Measurements from ENCODE around the gene EDAR. TPM values are rescaled to one million over a fixed set of nuclear protein-coding genes. Genes with fewer than 3 reads are reported as not detected.

The EDAR gene
- total RNA-seq, 4 donors from 2014 or later: not detected

DNA sequence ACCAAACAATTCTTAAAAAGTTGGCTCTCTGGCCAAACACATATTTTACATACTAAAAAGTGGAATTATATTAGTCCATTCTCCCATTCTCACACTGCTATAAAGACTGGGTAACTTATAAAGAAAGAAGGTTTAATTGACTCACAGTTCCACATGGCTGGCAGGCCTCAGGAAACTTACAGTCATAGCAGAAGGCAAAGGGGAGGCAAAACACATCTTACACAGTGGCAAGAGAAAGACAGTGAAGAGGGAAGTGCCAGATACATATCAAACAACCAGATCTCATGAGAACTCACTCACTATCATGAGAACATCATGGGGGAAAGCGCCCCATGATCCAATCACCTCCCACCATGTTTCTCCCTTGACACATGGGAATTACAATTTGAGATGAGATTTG, 42.6 kb downstream of the EDAR start:
- Histone ChIP-seq H3K4me1 (no peaks in the 10 kb centered on the region), H3K27me3 (no peaks in the 10 kb centered on the region), H3K36me3 (no peaks in the 10 kb centered on the region), H3K27ac (no peak overlapping the region), H3K9me3 (no peaks in the 10 kb centered on the region), H3K4me3 (no peak overlapping the region)
- no peak for DNase-seq
- no peak for TF ChIP-seq POLR2A (IDR thresholded peaks at IDR 0.05)
- TF ChIP-seq, protein P1, sequence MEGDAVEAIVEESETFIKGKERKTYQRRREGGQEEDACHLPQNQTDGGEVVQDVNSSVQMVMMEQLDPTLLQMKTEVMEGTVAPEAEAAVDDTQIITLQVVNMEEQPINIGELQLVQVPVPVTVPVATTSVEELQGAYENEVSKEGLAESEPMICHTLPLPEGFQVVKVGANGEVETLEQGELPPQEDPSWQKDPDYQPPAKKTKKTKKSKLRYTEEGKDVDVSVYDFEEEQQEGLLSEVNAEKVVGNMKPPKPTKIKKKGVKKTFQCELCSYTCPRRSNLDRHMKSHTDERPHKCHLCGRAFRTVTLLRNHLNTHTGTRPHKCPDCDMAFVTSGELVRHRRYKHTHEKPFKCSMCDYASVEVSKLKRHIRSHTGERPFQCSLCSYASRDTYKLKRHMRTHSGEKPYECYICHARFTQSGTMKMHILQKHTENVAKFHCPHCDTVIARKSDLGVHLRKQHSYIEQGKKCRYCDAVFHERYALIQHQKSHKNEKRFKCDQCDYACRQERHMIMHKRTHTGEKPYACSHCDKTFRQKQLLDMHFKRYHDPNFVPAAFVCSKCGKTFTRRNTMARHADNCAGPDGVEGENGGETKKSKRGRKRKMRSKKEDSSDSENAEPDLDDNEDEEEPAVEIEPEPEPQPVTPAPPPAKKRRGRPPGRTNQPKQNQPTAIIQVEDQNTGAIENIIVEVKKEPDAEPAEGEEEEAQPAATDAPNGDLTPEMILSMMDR (IDR thresholded peaks at IDR 0.05 in 4 of 5, conservative IDR thresholded peaks at IDR 0.05 in 1 of 5): no peak
- intact Hi-C loops (cut with DNase I; ENCODE audit: low total_unique reads): no loop called here
- in situ Hi-C loops (cut with MboI; ENCODE audit: low sequenced_read_pairs in 4 of 4): no loop called here
- ATAC-seq: no peak

DNA sequence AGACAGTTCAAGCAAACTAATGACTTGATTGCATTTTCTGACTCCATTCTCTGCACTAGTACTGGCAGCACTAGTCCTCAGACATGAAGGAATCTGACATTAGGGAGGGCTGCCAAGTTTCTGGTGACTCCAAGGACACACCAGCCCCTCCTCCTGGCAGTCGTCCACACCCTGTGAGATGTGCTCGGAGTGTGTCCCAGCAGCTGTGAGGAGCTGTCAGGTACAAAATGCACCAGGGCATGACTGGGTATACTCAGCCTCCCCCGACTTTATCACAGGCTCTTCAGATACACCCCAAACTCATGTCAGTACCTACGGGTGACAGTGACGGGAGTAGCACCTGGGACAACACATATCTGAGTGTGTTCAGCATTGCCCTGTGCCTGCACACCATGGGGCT, 43.1 kb downstream of the EDAR start:
- ATAC-seq: no peak
- in situ Hi-C loops (cut with MboI; ENCODE audit: low sequenced_read_pairs in 4 of 4) (no loop called here), intact Hi-C loops (cut with DNase I; ENCODE audit: low total_unique reads) (no loop called here)
- Histone ChIP-seq H3K27ac (no peak overlapping the region), H3K27me3 (no peaks in the 10 kb centered on the region), H3K4me1 (no peaks in the 10 kb centered on the region), H3K9me3 (no peaks in the 10 kb centered on the region), H3K4me3 (no peak overlapping the region), H3K36me3 (no peaks in the 10 kb centered on the region)
- TF ChIP-seq, protein P1 (IDR thresholded peaks at IDR 0.05 in 4 of 5, conservative IDR thresholded peaks at IDR 0.05 in 1 of 5): no peak
- no peak for TF ChIP-seq POLR2A (IDR thresholded peaks at IDR 0.05)
- DNase-seq: no peak

DNA sequence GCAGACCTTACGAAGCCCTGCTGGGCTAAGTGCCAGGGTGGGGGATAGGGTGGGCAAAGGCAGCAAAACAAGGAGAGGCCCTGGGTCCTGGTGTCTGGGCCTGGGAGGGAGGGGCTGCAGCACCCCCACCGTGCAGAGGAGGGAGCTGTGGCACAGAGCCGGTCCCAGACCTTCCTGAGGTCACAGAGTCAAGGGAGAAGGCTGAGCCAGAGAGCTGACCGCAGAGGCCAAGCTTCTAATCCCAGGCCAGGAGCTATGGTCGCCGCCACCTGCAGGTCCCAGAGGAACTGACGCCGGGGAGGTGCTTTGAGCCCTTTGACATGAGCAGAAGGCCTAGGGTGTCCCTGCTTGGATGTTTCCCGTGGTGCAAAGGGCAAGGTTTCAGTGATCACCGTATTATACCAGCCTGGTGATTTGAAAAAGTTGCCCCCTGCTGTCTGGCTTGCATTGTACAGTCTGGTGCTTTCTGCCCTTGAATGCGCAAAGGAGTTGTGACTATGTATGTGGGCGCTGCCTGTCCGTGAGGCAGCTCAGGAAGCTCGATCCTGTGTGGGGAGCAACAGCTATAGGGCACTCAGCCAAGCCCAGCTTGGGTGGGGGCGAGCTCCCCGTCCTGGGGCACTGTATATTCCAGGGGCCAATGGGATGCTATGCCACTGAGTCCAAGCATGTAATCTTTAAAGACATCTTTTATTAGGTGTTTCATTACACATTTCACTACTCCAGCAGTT, 44.3 kb downstream of the EDAR start:
- Histone ChIP-seq H3K36me3 (no peaks in the 10 kb centered on the region), H3K9me3 (no peaks in the 10 kb centered on the region), H3K27ac (no peak overlapping the region), H3K4me3 (no peak overlapping the region), H3K4me1 (no peaks in the 10 kb centered on the region), H3K27me3 (no peaks in the 10 kb centered on the region)
- no peak for TF ChIP-seq POLR2A (IDR thresholded peaks at IDR 0.05)
- TF ChIP-seq, protein P1 (IDR thresholded peaks at IDR 0.05 in 4 of 5, conservative IDR thresholded peaks at IDR 0.05 in 1 of 5): no peak
- no peak for ATAC-seq
- in situ Hi-C loops (cut with MboI; ENCODE audit: low sequenced_read_pairs in 4 of 4): no loop called here
- DNase-seq: no peak
- intact Hi-C loops (cut with DNase I; ENCODE audit: low total_unique reads): no loop called here

DNA sequence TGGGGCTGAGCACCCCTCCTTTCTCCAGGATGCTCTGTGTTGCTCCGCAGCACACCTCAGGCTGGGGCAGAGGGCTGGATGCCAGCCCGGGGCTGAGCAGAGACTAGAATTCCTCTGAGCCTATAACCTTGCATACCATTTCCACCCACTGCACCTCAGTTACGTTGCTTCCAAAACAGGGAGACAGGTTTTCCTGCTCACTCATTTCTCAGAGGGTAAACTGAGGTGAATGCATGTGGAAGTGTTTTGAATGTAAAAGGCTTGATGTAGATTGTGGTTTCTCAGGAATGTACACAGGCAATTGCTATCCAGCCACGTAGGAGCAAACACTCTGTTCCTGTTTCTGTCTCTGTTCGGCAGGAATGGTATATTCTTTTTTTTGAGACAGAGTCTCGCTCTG, 45.3 kb downstream of the EDAR start:
- Histone ChIP-seq H3K27ac (no peak overlapping the region), H3K27me3 (no peaks in the 10 kb centered on the region), H3K36me3 (no peaks in the 10 kb centered on the region), H3K4me3 (no peak overlapping the region), H3K4me1 (no peaks in the 10 kb centered on the region), H3K9me3 (no peaks in the 10 kb centered on the region)
- ATAC-seq (no peak), DNase-seq (no peak)
- in situ Hi-C loops (cut with MboI; ENCODE audit: low sequenced_read_pairs in 4 of 4) (no loop called here), intact Hi-C loops (cut with DNase I; ENCODE audit: low total_unique reads) (no loop called here)
- no peak for TF ChIP-seq POLR2A (IDR thresholded peaks at IDR 0.05)
- TF ChIP-seq, protein P1 (IDR thresholded peaks at IDR 0.05 in 4 of 5, conservative IDR thresholded peaks at IDR 0.05 in 1 of 5): no peak

DNA sequence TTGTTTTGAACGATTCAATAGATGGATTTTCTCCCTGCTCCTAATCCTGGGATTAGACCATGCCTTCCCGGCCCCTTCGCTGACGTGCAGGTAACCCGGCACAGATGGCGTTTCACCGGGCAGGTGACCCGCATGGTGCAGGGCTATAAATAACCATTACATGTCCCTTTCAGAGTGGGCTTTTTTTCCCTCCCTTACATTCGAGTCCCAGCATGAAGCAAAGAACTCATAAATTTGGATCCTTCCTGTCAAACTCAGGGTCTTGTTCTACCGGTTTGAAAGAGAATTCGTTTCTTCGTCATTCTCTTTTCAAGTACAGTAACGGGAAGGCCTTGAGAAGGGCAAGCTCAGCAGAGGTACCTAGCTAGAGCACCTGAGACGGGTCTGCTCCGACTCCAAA, 46.1 kb downstream of the EDAR start:
- TF ChIP-seq, protein P1 (IDR thresholded peaks at IDR 0.05 in 4 of 5, conservative IDR thresholded peaks at IDR 0.05 in 1 of 5): no peak
- TF ChIP-seq POLR2A (IDR thresholded peaks at IDR 0.05): no peak
- no peak overlapping the region for H3K27ac ChIP-seq
- H3K36me3 ChIP-seq: no peaks in the 10 kb centered on the region
- no peak for ATAC-seq
- DNase-seq: no peak
- intact Hi-C loops (cut with DNase I; ENCODE audit: low total_unique reads) (no loop called here), in situ Hi-C loops (cut with MboI; ENCODE audit: low sequenced_read_pairs in 4 of 4) (no loop called here)
- no peaks in the 10 kb centered on the region for H3K27me3 ChIP-seq
- H3K9me3 ChIP-seq: no peaks in the 10 kb centered on the region
- H3K4me1 ChIP-seq: no peaks in the 10 kb centered on the region
- H3K4me3 ChIP-seq: no peak overlapping the region

Data from gastrocnemius medialis (tissue), 4 donors.